Measurements from ENCODE around the gene FSTL3. TPM values are rescaled to one million over a fixed set of nuclear protein-coding genes. Genes with fewer than 3 reads are reported as not detected.

FSTL3 gene
- total RNA-seq, 1 experiment from 2014 or later = 317 TPM

DNA sequence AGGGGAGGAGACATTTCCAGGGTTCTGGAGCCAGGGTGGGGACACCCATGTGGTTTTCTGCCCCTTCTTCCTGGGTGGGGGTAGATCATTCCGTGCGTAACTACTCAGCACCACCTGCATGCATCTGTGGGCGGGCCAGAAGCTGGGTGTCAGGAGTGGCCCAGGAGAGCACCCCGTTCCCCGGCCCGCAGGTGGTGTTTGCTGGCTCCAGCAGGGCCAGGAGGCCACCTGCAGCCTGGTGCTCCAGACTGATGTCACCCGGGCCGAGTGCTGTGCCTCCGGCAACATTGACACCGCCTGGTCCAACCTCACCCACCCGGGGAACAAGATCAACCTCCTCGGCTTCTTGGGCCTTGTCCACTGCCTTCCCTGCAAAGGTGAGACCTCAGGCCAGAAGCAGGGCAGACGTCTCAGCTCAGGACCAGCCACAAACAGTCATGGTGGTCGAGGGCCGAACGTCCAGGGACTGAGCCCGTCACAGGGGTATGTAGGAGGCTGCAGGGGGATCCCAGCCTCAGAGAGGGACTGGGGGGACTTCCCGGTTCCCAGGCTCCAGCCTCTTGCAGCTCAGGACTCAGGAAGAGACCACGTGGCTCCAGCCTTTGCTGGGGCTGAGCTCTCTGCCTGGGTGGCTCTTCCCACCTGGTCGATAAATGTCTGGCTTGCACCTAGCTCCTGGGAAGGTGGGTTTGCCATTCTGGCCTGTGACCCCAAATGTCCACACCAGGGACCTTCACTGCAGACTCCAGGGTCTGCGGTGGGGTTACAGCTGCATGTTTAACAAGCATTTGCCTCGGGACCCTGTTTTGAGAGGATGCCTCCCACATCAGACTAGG lies 1.6 kb downstream of the FSTL3 start:
- peak overlapping the region; percentile 57 for H3K4me3 ChIP-seq

GRCh38 chr19:678791-679388 lies 2.7 kb downstream of the FSTL3 start:
- H3K9me3 ChIP-seq (replicated peaks) = 0 out of 2 replicates have a peak, but pooled peaks cover 2% of the 10 kb centered on the region
- DNase-seq (ENCODE audit: low read depth in 1 of 2, low spot score in 2 of 2) = peak; percentile 57 to 71
- H3K4me1 ChIP-seq (replicated peaks) = peaks cover 46% of the 10 kb centered on the region
- peaks cover 48% of the 10 kb centered on the region for H3K36me3 ChIP-seq
- H3K27me3 ChIP-seq (replicated peaks) = no peaks in the 10 kb centered on the region
- peak overlapping the region; percentile 77 for H3K4me3 ChIP-seq
- H3K27ac ChIP-seq = peak overlapping the region; percentile 86

More for the DNA sequence above, 1.6 kb downstream of the FSTL3 start:
- DNase-seq (ENCODE audit: low read depth in 1 of 2, low spot score in 2 of 2) = peak in 1 of 2 experiments; percentile 65
- Histone ChIP-seq H3K27ac (peak overlapping the region; percentile 93), H3K36me3 (peaks cover 43% of the 10 kb centered on the region), H3K4me1 (replicated peaks) (peaks cover 46% of the 10 kb centered on the region), H3K9me3 (replicated peaks) (0 out of 2 replicates have a peak, but pooled peaks cover 2% of the 10 kb centered on the region), H3K27me3 (replicated peaks) (no peaks in the 10 kb centered on the region)

DNA sequence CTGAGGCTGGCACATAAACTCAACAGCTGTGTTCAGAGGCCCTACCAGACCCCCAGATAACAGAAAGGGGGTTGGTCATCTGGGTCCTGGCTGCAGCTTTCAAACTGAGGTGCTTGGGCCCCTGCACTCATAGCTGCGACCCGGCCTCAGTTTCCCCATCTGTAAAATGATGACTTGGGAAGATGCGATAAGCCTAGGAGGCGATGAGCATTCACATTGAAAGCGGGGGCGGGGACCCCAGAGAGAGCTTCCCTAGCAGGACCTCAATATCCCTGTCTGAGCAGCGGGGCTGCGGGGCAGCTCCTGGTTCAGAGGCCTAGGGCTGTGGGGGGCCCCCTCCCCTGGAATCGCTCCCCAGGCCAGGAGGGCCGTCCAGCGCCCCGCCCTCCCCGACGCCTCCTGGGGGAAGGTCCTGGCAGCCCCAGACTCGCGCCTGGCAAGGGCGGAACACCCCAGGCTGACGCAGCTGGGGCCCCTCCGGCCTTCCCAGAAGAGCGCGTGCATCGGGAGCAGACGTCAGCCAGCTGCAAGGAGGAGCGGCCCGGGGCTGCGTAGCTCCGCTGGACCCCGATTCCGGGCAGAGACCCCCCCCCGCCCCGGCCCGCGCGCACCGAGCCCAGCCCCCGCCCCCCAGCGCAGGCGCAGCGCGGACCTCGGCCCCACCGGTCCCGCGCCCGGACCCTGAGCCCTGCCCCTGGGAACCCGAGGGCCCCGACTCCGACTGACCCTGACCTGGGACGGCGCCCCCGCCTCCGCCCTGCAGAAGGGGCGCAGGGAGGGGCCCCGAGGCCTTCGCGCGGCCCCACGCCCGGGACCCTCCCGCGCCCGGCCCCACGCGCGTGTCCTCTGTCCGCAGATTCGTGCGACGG lies 3.5 kb downstream of the FSTL3 start:
- peak; percentile 56 to 72 for DNase-seq (ENCODE audit: low read depth in 1 of 2, low spot score in 2 of 2)
- Histone ChIP-seq H3K9me3 (replicated peaks) (0 out of 2 replicates have a peak, but pooled peaks cover 2% of the 10 kb centered on the region), H3K36me3 (peaks cover 48% of the 10 kb centered on the region), H3K4me1 (replicated peaks) (peaks cover 46% of the 10 kb centered on the region), H3K4me3 (peak overlapping the region; percentile 77), H3K27me3 (replicated peaks) (no peaks in the 10 kb centered on the region), H3K27ac (peak overlapping the region; percentile 86)

DNA sequence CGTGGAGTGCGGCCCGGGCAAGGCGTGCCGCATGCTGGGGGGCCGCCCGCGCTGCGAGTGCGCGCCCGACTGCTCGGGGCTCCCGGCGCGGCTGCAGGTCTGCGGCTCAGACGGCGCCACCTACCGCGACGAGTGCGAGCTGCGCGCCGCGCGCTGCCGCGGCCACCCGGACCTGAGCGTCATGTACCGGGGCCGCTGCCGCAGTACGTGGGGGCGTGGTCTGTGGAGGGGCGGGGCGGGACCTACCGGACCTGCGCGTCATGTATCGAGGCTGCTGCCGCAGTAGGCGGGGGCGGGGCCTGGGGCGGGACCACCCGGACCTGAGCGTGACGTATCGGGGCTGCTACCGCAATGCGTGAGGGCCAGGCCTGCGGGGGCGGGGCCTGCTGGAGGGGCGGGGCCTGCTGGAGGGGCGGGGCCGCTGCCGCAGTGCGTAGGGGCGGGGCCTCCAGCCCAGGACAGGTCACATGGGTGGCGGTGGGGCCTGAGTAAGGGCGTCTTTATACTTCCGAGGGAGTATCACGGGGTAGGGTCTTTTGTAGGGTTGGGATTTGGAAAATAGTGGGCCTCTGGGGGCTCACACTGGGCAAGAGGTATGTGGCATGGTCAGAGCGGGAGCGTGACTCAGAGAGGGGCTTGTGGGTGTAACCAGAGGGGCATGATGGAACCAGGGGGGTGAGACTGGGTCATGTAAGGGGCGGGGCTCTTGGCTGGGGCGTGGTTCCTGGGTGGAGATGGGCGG lies 4.3 kb downstream of the FSTL3 start:
- peak; percentile 94 to 100 for DNase-seq (ENCODE audit: low read depth in 1 of 2, low spot score in 2 of 2)
- Histone ChIP-seq H3K36me3 (peaks cover 40% of the 10 kb centered on the region), H3K4me1 (replicated peaks) (peaks cover 41% of the 10 kb centered on the region), H3K27ac (peak overlapping the region; percentile 86), H3K9me3 (replicated peaks) (0 out of 2 replicates have a peak, but pooled peaks cover 2% of the 10 kb centered on the region), H3K27me3 (replicated peaks) (no peaks in the 10 kb centered on the region), H3K4me3 (peak overlapping the region; percentile 77)

GRCh38 chr19:681029-682019 lies 5.1 kb downstream of the FSTL3 start:
- Histone ChIP-seq H3K27ac (peak overlapping the region; percentile 81), H3K36me3 (peaks cover 40% of the 10 kb centered on the region), H3K4me3 (peak overlapping the region; percentile 77), H3K9me3 (replicated peaks) (0 out of 2 replicates have a peak, but pooled peaks cover 2% of the 10 kb centered on the region), H3K27me3 (replicated peaks) (no peaks in the 10 kb centered on the region), H3K4me1 (replicated peaks) (peaks cover 35% of the 10 kb centered on the region)
- DNase-seq (ENCODE audit: low read depth in 1 of 2, low spot score in 2 of 2) = no peak

- peaks cover 35% of the 10 kb centered on the region for H3K36me3 ChIP-seq
- H3K9me3 ChIP-seq (replicated peaks) = 0 out of 2 replicates have a peak, but pooled peaks cover 2% of the 10 kb centered on the region
- H3K4me1 ChIP-seq (replicated peaks) = peaks cover 26% of the 10 kb centered on the region
- no peak overlapping the region for H3K27ac ChIP-seq
- no peak overlapping the region for H3K4me3 ChIP-seq
- no peak for DNase-seq (ENCODE audit: low read depth in 1 of 2, low spot score in 2 of 2)
- H3K27me3 ChIP-seq (replicated peaks) = no peaks in the 10 kb centered on the region
Observed at GRCh38 chr19:682678-683320, 6.6 kb downstream of the FSTL3 start.

DNA sequence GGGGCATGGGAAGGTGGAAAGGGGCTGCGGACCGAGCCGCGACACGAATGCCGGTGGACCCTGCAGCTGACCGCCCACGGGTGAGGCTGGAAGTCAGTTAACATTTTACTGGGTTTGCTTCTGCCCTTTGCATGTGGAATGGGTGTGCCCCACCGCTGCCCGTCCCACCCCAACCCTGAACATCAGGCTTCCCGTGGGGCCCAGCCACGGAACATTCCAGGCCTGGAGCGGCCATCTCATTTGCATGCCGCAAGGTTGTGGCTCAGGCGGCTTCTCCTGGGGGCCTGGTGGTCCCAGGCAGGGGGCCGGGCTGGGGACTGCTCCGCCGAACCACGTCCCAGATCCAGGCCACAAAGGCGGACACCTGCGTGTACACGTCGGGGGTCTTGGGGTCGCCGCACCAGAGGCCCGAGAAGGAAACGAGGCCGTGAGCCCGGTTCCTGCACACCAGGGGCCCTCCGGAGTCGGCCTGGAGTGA lies 9.3 kb downstream of the FSTL3 start:
- H3K27ac ChIP-seq = no peak overlapping the region
- no peak for DNase-seq (ENCODE audit: low read depth in 1 of 2, low spot score in 2 of 2)
- H3K9me3 ChIP-seq (replicated peaks) = 0 out of 2 replicates have a peak, but pooled peaks cover 2% of the 10 kb centered on the region
- H3K4me1 ChIP-seq (replicated peaks) = peaks cover 3% of the 10 kb centered on the region
- H3K27me3 ChIP-seq (replicated peaks) = no peaks in the 10 kb centered on the region
- H3K4me3 ChIP-seq = no peak overlapping the region
- peaks cover 18% of the 10 kb centered on the region for H3K36me3 ChIP-seq

GRCh38 chr19:686589-687297 lies 10.6 kb downstream of the FSTL3 start:
- no peak overlapping the region for H3K4me3 ChIP-seq
- no peaks in the 10 kb centered on the region for H3K9me3 ChIP-seq (replicated peaks)
- DNase-seq (ENCODE audit: low read depth in 1 of 2, low spot score in 2 of 2) = no peak
- H3K27me3 ChIP-seq (replicated peaks) = no peaks in the 10 kb centered on the region
- H3K4me1 ChIP-seq (replicated peaks) = no peaks in the 10 kb centered on the region
- H3K36me3 ChIP-seq = peaks cover 11% of the 10 kb centered on the region
- H3K27ac ChIP-seq = no peak overlapping the region

DNA sequence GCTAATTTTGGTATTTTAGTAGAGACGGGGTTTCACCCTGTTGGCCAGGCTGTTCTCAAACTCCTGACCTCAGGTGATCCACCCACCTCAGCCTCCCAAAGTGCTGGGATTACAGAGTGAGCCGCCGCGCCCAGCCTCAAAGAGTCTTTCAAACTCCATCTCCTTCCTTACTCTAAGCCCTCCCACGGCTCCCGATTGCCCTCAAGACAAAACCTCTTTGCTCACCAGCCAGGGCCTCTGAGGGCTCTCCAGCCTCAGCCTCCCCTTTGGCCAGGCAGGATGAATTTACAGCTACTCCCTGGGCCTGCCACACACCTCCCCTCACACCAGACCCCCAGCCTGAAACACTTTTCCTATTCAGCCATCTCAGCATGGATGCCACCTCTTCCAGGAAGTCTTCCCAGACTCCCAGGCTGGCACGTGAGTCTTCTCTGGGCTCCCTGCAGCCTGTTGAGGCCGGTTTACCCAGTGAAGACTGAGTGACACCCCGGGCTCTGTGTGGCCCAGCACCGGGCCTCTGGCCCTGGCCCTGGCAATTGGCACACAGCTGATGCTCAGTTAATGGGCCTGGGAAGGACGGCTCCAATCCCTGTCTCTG lies 11.5 kb downstream of the FSTL3 start:
- H3K4me1 ChIP-seq (replicated peaks) = no peaks in the 10 kb centered on the region
- H3K27ac ChIP-seq = no peak overlapping the region
- H3K36me3 ChIP-seq = peaks cover 6% of the 10 kb centered on the region
- H3K4me3 ChIP-seq = no peak overlapping the region
- no peak for DNase-seq (ENCODE audit: low read depth in 1 of 2, low spot score in 2 of 2)
- H3K27me3 ChIP-seq (replicated peaks) = no peaks in the 10 kb centered on the region
- no peaks in the 10 kb centered on the region for H3K9me3 ChIP-seq (replicated peaks)

- H3K27me3 ChIP-seq (replicated peaks) = no peaks in the 10 kb centered on the region
- no peaks in the 10 kb centered on the region for H3K9me3 ChIP-seq (replicated peaks)
- no peaks in the 10 kb centered on the region for H3K4me1 ChIP-seq (replicated peaks)
- H3K27ac ChIP-seq = no peak overlapping the region
- no peak overlapping the region for H3K4me3 ChIP-seq
- DNase-seq (ENCODE audit: low read depth in 1 of 2, low spot score in 2 of 2) = no peak
- H3K36me3 ChIP-seq = peaks cover under 1% of the 10 kb centered on the region; the same call in 1 of the 2 replicates
Observed at GRCh38 chr19:688214-688613, 12.0 kb downstream of the FSTL3 start.

DNA sequence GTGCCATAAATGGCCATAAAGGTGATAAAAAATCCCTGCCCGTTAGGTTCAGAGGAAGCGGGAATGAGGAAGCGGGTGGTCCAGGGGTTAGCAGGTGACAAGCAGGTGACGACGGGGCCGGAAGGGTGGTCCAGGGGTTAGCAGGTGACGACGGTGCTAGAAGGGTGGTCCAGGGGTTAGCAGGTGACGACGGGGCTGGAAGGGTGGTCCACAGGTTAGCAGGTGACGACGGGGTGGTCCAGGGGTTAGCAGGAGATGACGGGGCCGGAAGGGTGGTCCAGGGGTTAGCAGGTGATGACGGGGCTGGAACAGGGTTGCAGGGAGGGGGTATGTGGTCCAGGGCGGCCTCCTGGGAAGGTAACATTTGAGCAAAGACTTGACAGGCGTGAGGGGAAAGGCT lies 12.8 kb downstream of the FSTL3 start:
- DNase-seq (ENCODE audit: low read depth in 1 of 2, low spot score in 2 of 2) = no peak

More for the DNA sequence above, 12.8 kb downstream of the FSTL3 start:
- H3K4me3 ChIP-seq = no peak overlapping the region
- no peaks in the 10 kb centered on the region for H3K27me3 ChIP-seq (replicated peaks)
- no peaks in the 10 kb centered on the region for H3K36me3 ChIP-seq
- no peaks in the 10 kb centered on the region for H3K4me1 ChIP-seq (replicated peaks)
- H3K27ac ChIP-seq = no peak overlapping the region
- no peaks in the 10 kb centered on the region for H3K9me3 ChIP-seq (replicated peaks)
